ENCODE measurements around the gene PRKCE. TPM values are rescaled to one million over a fixed set of nuclear protein-coding genes. Genes with fewer than 3 reads are reported as not detected.

The PRKCE gene
- total and polyA plus RNA-seq, 4 donors: 2.5 to 38.6 (median 5.8) TPM

GRCh38 chr2:45802499-45803138 lies 151.1 kb downstream of the PRKCE start:
- H3K36me3 ChIP-seq (ENCODE audit: control insufficient read depth in 4 of 4, insufficient read depth in 3 of 4, low read depth in 1 of 4, low read length in 3 of 4): no peaks in the 10 kb centered on the region
- no peak for TF ChIP-seq REST (IDR thresholded peaks at IDR 0.05)
- no peak for TF ChIP-seq FOXA1 (IDR thresholded peaks at IDR 0.05)
- no peak for TF ChIP-seq SP1 (IDR thresholded peaks at IDR 0.05)
- no peak for TF ChIP-seq HNF4A (conservative IDR thresholded peaks at IDR 0.05)
- no peak for TF ChIP-seq HNF4G (IDR thresholded peaks at IDR 0.05)
- no peak for TF ChIP-seq TAF1 (conservative IDR thresholded peaks at IDR 0.05)
- no peak for TF ChIP-seq NR2F2 (IDR thresholded peaks at IDR 0.05)
- TF ChIP-seq CTCF (IDR thresholded peaks at IDR 0.05; ENCODE audit: low read depth, low read length, missing input control): no peak
- no peak for TF ChIP-seq JUND (IDR thresholded peaks at IDR 0.05)
- TF ChIP-seq FOXA2 (IDR thresholded peaks at IDR 0.05): no peak
- no peak for TF ChIP-seq EGR1 (IDR thresholded peaks at IDR 0.05; ENCODE audit: low read depth in 2 of 2)
- H3K4me3 ChIP-seq (ENCODE audit: low read depth in 1 of 3, low read length in 3 of 3): no peak overlapping the region
- WGBS: 95% methylated on average over 8 of the region's 8 CpGs
- H3K27ac ChIP-seq (ENCODE audit: low read depth in 1 of 2, low read length in 2 of 2): no peak overlapping the region
- no peaks in the 10 kb centered on the region for H3K4me1 ChIP-seq (ENCODE audit: control insufficient read depth in 4 of 4, insufficient read depth in 4 of 4, low read length in 3 of 4)
- no peaks in the 10 kb centered on the region for H3K9me3 ChIP-seq (ENCODE audit: control insufficient read depth in 4 of 4, low read length in 3 of 4)
- no peaks in the 10 kb centered on the region for H3K27me3 ChIP-seq (ENCODE audit: control insufficient read depth in 4 of 4, insufficient read depth in 4 of 4, low read length in 3 of 4)
- no peak for DNase-seq (ENCODE audit: low spot score)
- no peak overlapping the region for H3K9ac ChIP-seq (ENCODE audit: low read depth in 1 of 2, low read length in 2 of 2)

GRCh38 chr2:45804987-45805755 lies 153.7 kb downstream of the PRKCE start:
- WGBS: 96% methylated on average over 6 of the region's 6 CpGs
- TF ChIP-seq HNF4G (IDR thresholded peaks at IDR 0.05) (no peak), RXRA (IDR thresholded peaks at IDR 0.05) (no peak), REST (IDR thresholded peaks at IDR 0.05) (no peak), YY1 (IDR thresholded peaks at IDR 0.05) (no peak), RAD21 (IDR thresholded peaks at IDR 0.05) (no peak), NR2F2 (IDR thresholded peaks at IDR 0.05) (no peak), MAX (IDR thresholded peaks at IDR 0.05) (no peak), GABPA (IDR thresholded peaks at IDR 0.05 in 1 of 2, conservative IDR thresholded peaks at IDR 0.05 in 1 of 2) (no peak), HNF4A (conservative IDR thresholded peaks at IDR 0.05) (no peak), EGR1 (IDR thresholded peaks at IDR 0.05; ENCODE audit: low read depth in 2 of 2) (no peak), TAF1 (conservative IDR thresholded peaks at IDR 0.05) (no peak)
- TF ChIP-seq, protein P1, sequence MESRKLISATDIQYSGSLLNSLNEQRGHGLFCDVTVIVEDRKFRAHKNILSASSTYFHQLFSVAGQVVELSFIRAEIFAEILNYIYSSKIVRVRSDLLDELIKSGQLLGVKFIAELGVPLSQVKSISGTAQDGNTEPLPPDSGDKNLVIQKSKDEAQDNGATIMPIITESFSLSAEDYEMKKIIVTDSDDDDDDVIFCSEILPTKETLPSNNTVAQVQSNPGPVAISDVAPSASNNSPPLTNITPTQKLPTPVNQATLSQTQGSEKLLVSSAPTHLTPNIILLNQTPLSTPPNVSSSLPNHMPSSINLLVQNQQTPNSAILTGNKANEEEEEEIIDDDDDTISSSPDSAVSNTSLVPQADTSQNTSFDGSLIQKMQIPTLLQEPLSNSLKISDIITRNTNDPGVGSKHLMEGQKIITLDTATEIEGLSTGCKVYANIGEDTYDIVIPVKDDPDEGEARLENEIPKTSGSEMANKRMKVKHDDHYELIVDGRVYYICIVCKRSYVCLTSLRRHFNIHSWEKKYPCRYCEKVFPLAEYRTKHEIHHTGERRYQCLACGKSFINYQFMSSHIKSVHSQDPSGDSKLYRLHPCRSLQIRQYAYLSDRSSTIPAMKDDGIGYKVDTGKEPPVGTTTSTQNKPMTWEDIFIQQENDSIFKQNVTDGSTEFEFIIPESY (IDR thresholded peaks at IDR 0.05): no peak
- TF ChIP-seq, protein P2, sequence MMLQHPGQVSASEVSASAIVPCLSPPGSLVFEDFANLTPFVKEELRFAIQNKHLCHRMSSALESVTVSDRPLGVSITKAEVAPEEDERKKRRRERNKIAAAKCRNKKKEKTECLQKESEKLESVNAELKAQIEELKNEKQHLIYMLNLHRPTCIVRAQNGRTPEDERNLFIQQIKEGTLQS (IDR thresholded peaks at IDR 0.05): no peak

More at GRCh38 chr2:45804987-45805755, 153.7 kb downstream of the PRKCE start:
- no peak for DNase-seq (ENCODE audit: low spot score)
- H3K4me3 ChIP-seq (ENCODE audit: low read depth in 1 of 3, low read length in 3 of 3): no peak overlapping the region
- no peaks in the 10 kb centered on the region for H3K9me3 ChIP-seq (ENCODE audit: control insufficient read depth in 4 of 4, low read length in 3 of 4)
- H3K27me3 ChIP-seq (ENCODE audit: control insufficient read depth in 4 of 4, insufficient read depth in 4 of 4, low read length in 3 of 4): no peaks in the 10 kb centered on the region
- no peak overlapping the region for H3K27ac ChIP-seq (ENCODE audit: low read depth in 1 of 2, low read length in 2 of 2)
- H3K36me3 ChIP-seq (ENCODE audit: control insufficient read depth in 4 of 4, insufficient read depth in 3 of 4, low read depth in 1 of 4, low read length in 3 of 4): no peaks in the 10 kb centered on the region
- H3K4me1 ChIP-seq (ENCODE audit: control insufficient read depth in 4 of 4, insufficient read depth in 4 of 4, low read length in 3 of 4): no peaks in the 10 kb centered on the region
- H3K9ac ChIP-seq (ENCODE audit: low read depth in 1 of 2, low read length in 2 of 2): no peak overlapping the region

Data from liver (tissue), 9 donors.